Astrocyte (in vitro differentiated cells and primary cell): ENCODE results near the gene COL5A3. TPM values are rescaled to one million over a fixed set of nuclear protein-coding genes. Genes with fewer than 3 reads are reported as not detected.

Source experiments
- DNase-seq: peaks from one replicate; pipeline ENCODE4 v3.0.0-alpha.2; 2010; ENCODE audit warnings: low read depth
- FAIRE-seq: peaks from 2 replicates; lab custom pipeline; 2011; peaks lifted over from hg19 to GRCh38; lab: Jason Lieb, UNC
- H2AFZ ChIP-seq: 2 replicates; pipeline ENCODE4 v1.6.0; 2012; ENCODE audit warnings: low read depth, low read length, inconsistent platforms
- H3K27ac ChIP-seq: 2 replicates; pipeline ENCODE4 v1.5.1; 2011; ENCODE audit warnings: low read depth, low read length, inconsistent platforms
- H3K27me3 ChIP-seq: 2 replicates; pipeline ENCODE4 v1.6.0; 2011; ENCODE audit warnings: low read length, inconsistent platforms; ENCODE audit not compliant: insufficient read depth
- H3K36me3 ChIP-seq: 2 replicates; pipeline ENCODE4 v1.5.1; 2011; ENCODE audit warnings: low read length, inconsistent platforms; ENCODE audit not compliant: insufficient read depth
- H3K4me1 ChIP-seq: 2 replicates; pipeline ENCODE4 v1.5.1; 2011; ENCODE audit warnings: low read length, inconsistent platforms; ENCODE audit not compliant: insufficient read depth
- H3K4me2 ChIP-seq: 2 replicates; pipeline ENCODE4 v1.6.0; 2012; ENCODE audit warnings: low read length, inconsistent platforms
- H3K4me3 ChIP-seq: 2 replicates; pipeline ENCODE4 v1.5.1; 2011; ENCODE audit warnings: low read depth, mild to moderate bottlenecking, low read length, inconsistent platforms; ENCODE audit not compliant: insufficient read depth
- H3K79me2 ChIP-seq: 2 replicates; pipeline ENCODE4 v1.6.0; 2012; ENCODE audit warnings: mild to moderate bottlenecking, low read length, inconsistent platforms; ENCODE audit not compliant: insufficient read depth
- H3K9ac ChIP-seq: 2 replicates; pipeline ENCODE4 v1.6.0; 2012; ENCODE audit warnings: mild to moderate bottlenecking, low read length, inconsistent platforms
- H3K9me3 ChIP-seq: 2 replicates; pipeline ENCODE4 v1.5.1; 2012; ENCODE audit warnings: low read depth, mild to moderate bottlenecking, low read length, inconsistent platforms; ENCODE audit not compliant: insufficient read depth
- H4K20me1 ChIP-seq: 2 replicates; pipeline ENCODE4 v1.6.0; 2012; ENCODE audit warnings: low read length, inconsistent platforms; ENCODE audit not compliant: insufficient read depth
- H3K27ac Mint-ChIP-seq: one replicate; pipeline ENCODE4 v1.8.0; 2021; ENCODE audit warnings: mild to moderate bottlenecking, mixed read lengths; ENCODE audit not compliant: unreplicated experiment
- H3K27me3 Mint-ChIP-seq: one replicate; pipeline ENCODE4 v1.8.0; 2021; ENCODE audit warnings: low read depth, mixed read lengths; ENCODE audit not compliant: unreplicated experiment
- H3K36me3 Mint-ChIP-seq: one replicate; pipeline ENCODE4 v1.8.0; 2021; ENCODE audit warnings: low read depth, mixed read lengths; ENCODE audit not compliant: unreplicated experiment
- H3K4me1 Mint-ChIP-seq: one replicate; pipeline ENCODE4 v1.8.0; 2021; ENCODE audit warnings: low read depth, mixed read lengths; ENCODE audit not compliant: unreplicated experiment
- H3K4me3 Mint-ChIP-seq: one replicate; pipeline ENCODE4 v1.8.0; 2021; ENCODE audit warnings: mild to moderate bottlenecking, moderate library complexity, mixed read lengths; ENCODE audit not compliant: unreplicated experiment
- H3K9me3 Mint-ChIP-seq: one replicate; pipeline ENCODE4 v1.8.0; 2021; ENCODE audit warnings: mild to moderate bottlenecking, mixed read lengths; ENCODE audit not compliant: unreplicated experiment
- EZH2 ChIP-seq: IDR thresholded peaks from 2 replicates; pipeline ENCODE4 v1.6.1; 2012; ENCODE audit warnings: mild to moderate bottlenecking, low read length, inconsistent platforms; ENCODE audit not compliant: insufficient read depth
- total RNA-seq: library from RNA; stranded (reverse); gene quantifications from 2 replicates; pipeline ENCODE4 v1.2.1, GENCODE V29; 2021
- TF ChIP-seq, protein P1 (sequence below): IDR thresholded peaks from 2 replicates; pipeline ENCODE4 v1.5.1; 2011; ENCODE audit warnings: low read depth, mild to moderate bottlenecking, inconsistent platforms, low read length, moderate library complexity; ENCODE audit not compliant: insufficient read depth

COL5A3 gene
- total RNA-seq, 1 donor from 2014 or later, result 22.2 TPM

- H3K4me2 ChIP-seq, result no peak within 1 kb of the TSS
- FAIRE-seq (no peak), DNase-seq (no peak)
- Mint-ChIP-seq H3K4me1 (peaks cover 13% of the 10 kb centered on the region), H3K9me3 (peaks cover 3% of the 10 kb centered on the region), H3K4me3 (no peak within 1 kb of the TSS), H3K36me3 (no peaks in the 10 kb centered on the region), H3K27ac (no peak within 1 kb of the TSS), H3K27me3 (peaks cover 33% of the 10 kb centered on the region)
- H3K9ac ChIP-seq, result no peak within 1 kb of the TSS
- H3K4me3 ChIP-seq, result no peak within 1 kb of the TSS
- TF ChIP-seq EZH2, result no peak
- TF ChIP-seq, protein P1, sequence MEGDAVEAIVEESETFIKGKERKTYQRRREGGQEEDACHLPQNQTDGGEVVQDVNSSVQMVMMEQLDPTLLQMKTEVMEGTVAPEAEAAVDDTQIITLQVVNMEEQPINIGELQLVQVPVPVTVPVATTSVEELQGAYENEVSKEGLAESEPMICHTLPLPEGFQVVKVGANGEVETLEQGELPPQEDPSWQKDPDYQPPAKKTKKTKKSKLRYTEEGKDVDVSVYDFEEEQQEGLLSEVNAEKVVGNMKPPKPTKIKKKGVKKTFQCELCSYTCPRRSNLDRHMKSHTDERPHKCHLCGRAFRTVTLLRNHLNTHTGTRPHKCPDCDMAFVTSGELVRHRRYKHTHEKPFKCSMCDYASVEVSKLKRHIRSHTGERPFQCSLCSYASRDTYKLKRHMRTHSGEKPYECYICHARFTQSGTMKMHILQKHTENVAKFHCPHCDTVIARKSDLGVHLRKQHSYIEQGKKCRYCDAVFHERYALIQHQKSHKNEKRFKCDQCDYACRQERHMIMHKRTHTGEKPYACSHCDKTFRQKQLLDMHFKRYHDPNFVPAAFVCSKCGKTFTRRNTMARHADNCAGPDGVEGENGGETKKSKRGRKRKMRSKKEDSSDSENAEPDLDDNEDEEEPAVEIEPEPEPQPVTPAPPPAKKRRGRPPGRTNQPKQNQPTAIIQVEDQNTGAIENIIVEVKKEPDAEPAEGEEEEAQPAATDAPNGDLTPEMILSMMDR, result no peak
- H3K9me3 ChIP-seq, result no peaks in the 10 kb centered on the region
- no peaks in the 10 kb centered on the region for H3K79me2 ChIP-seq
- no peak within 1 kb of the TSS for H3K27ac ChIP-seq
- peaks cover 34% of the 10 kb centered on the region for H3K27me3 ChIP-seq
- no peaks in the 10 kb centered on the region for H3K36me3 ChIP-seq
- H4K20me1 ChIP-seq, result peaks cover 5% of the 10 kb centered on the region
- peaks cover 17% of the 10 kb centered on the region for H3K4me1 ChIP-seq
- no peak within 1 kb of the TSS for H2AFZ ChIP-seq
Observed at GRCh38 chr19:10013316-10013715, 3.0 kb upstream of the COL5A3 start, which contains the start of gene RDH8. RDH8 (plus strand) TSS chr19:10013483; CDS start chr19:10013498, 15 bp downstream.

- H3K27me3 ChIP-seq, result peaks cover 34% of the 10 kb centered on the region
- no peak overlapping the region for H2AFZ ChIP-seq
- peaks cover 16% of the 10 kb centered on the region for H3K4me1 Mint-ChIP-seq
- no peak for TF ChIP-seq EZH2
- TF ChIP-seq, protein P1, result no peak
- no peak overlapping the region for H3K4me3 ChIP-seq
- H3K9ac ChIP-seq, result no peak overlapping the region
- H3K27ac Mint-ChIP-seq, result no peak overlapping the region
- DNase-seq, result no peak
- H3K36me3 ChIP-seq, result no peaks in the 10 kb centered on the region
- no peaks in the 10 kb centered on the region for H3K79me2 ChIP-seq
- H3K27me3 Mint-ChIP-seq, result peaks cover 32% of the 10 kb centered on the region
- H3K4me2 ChIP-seq, result no peak overlapping the region
- H3K4me3 Mint-ChIP-seq, result no peak overlapping the region
- H3K36me3 Mint-ChIP-seq, result peaks cover 4% of the 10 kb centered on the region
- FAIRE-seq, result no peak
- peaks cover 5% of the 10 kb centered on the region for H4K20me1 ChIP-seq
- peaks cover 21% of the 10 kb centered on the region for H3K4me1 ChIP-seq
- H3K27ac ChIP-seq, result no peak overlapping the region
- peaks cover 2% of the 10 kb centered on the region for H3K9me3 Mint-ChIP-seq
- H3K9me3 ChIP-seq, result no peaks in the 10 kb centered on the region
Observed at GRCh38 chr19:10011974-10012373, 1.7 kb upstream of the COL5A3 start.

GRCh38 chr19:10010939-10011338 lies 635 bp upstream of the COL5A3 start:
- no peak overlapping the region for H3K9ac ChIP-seq
- no peaks in the 10 kb centered on the region for H3K36me3 ChIP-seq
- H2AFZ ChIP-seq, result no peak overlapping the region
- no peak overlapping the region for H3K27ac Mint-ChIP-seq
- peaks cover 21% of the 10 kb centered on the region for H3K4me1 Mint-ChIP-seq
- H3K36me3 Mint-ChIP-seq, result peaks cover 5% of the 10 kb centered on the region
- no peaks in the 10 kb centered on the region for H3K9me3 Mint-ChIP-seq
- H3K79me2 ChIP-seq, result no peaks in the 10 kb centered on the region
- peaks cover 5% of the 10 kb centered on the region for H4K20me1 ChIP-seq
- peaks cover 34% of the 10 kb centered on the region for H3K27me3 ChIP-seq
- no peak overlapping the region for H3K27ac ChIP-seq
- H3K4me1 ChIP-seq, result peaks cover 26% of the 10 kb centered on the region
- H3K4me2 ChIP-seq, result no peak overlapping the region
- H3K4me3 ChIP-seq, result no peak overlapping the region
- peak overlapping the region; percentile 70 for H3K4me3 Mint-ChIP-seq
- no peak for FAIRE-seq
- no peaks in the 10 kb centered on the region for H3K9me3 ChIP-seq
- peaks cover 28% of the 10 kb centered on the region for H3K27me3 Mint-ChIP-seq
- no peak for DNase-seq
- TF ChIP-seq, protein P1, result no peak
- no peak for TF ChIP-seq EZH2
